Chondrocyte (in vitro differentiated cells): ENCODE data around the gene SPNS3. TPM values are rescaled to one million over a fixed set of nuclear protein-coding genes. Genes with fewer than 3 reads are reported as not detected.

Experiments used
- DNase-seq: peaks from one replicate; pipeline ENCODE4 v3.0.0; 2021; ENCODE audit warnings: mixed read lengths, low spot score
- H3K27ac Mint-ChIP-seq: one replicate; pipeline ENCODE4 v1.8.0; 2021; ENCODE audit warnings: mild to moderate bottlenecking, moderate library complexity, mixed read lengths; ENCODE audit not compliant: unreplicated experiment
- H3K27me3 Mint-ChIP-seq: 2 replicates; pipeline ENCODE4 v1.8.0; 2021; ENCODE audit warnings: low read depth, mixed read lengths
- H3K36me3 Mint-ChIP-seq: 2 replicates; pipeline ENCODE4 v1.8.0; 2021; ENCODE audit warnings: low read depth, mixed read lengths
- H3K4me1 Mint-ChIP-seq: 2 replicates; pipeline ENCODE4 v1.8.0; 2021; ENCODE audit warnings: low read depth, mild to moderate bottlenecking, mixed read lengths
- H3K4me3 Mint-ChIP-seq: one replicate; pipeline ENCODE4 v1.8.0; 2021; ENCODE audit warnings: mild to moderate bottlenecking, moderate library complexity, mixed read lengths; ENCODE audit not compliant: unreplicated experiment
- H3K9me3 Mint-ChIP-seq: 2 replicates; pipeline ENCODE4 v1.8.0; 2021; ENCODE audit warnings: low read depth, mixed read lengths
- CTCF ChIP-seq: fragments of 200-600 bp; sonication (generic); IDR thresholded peaks from 2 replicates; pipeline ENCODE4 v1.5.0; 2021; ENCODE audit warnings: antibody characterized with exemption, mild to moderate bottlenecking, moderate library complexity
- total RNA-seq: library from RNA; stranded (reverse); gene quantifications from 3 replicates; pipeline ENCODE4 v1.2.1, GENCODE V29; 2021

Gene SPNS3
- total RNA-seq, 1 donor from 2014 or later = not detected

DNA sequence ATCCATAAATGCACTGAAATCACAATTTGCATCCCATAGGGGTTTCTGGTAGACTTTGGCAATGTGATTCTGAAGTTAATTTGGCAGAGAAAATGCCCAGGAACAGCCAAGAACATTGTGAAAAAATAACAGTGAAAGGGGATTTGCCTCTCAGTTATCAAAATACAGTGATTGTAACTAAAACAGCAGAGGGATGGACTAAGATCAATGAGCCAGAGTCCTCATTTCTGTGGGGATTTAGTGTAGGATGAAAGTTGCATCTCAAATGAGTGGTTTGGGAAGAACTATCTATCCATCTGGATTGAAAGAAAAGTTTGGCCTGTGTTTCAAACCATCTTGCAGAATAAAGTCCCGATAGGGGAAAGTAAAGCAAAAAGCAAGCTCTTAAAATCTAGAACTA lies 93.4 kb downstream of the SPNS3 start:
- H3K27me3 Mint-ChIP-seq = peaks cover 6% of the 10 kb centered on the region
- H3K4me3 Mint-ChIP-seq = no peak overlapping the region
- DNase-seq = no peak
- no peak overlapping the region for H3K27ac Mint-ChIP-seq
- H3K9me3 Mint-ChIP-seq = no peaks in the 10 kb centered on the region
- H3K4me1 Mint-ChIP-seq = no peaks in the 10 kb centered on the region
- no peak for TF ChIP-seq CTCF
- H3K36me3 Mint-ChIP-seq = no peaks in the 10 kb centered on the region

DNA sequence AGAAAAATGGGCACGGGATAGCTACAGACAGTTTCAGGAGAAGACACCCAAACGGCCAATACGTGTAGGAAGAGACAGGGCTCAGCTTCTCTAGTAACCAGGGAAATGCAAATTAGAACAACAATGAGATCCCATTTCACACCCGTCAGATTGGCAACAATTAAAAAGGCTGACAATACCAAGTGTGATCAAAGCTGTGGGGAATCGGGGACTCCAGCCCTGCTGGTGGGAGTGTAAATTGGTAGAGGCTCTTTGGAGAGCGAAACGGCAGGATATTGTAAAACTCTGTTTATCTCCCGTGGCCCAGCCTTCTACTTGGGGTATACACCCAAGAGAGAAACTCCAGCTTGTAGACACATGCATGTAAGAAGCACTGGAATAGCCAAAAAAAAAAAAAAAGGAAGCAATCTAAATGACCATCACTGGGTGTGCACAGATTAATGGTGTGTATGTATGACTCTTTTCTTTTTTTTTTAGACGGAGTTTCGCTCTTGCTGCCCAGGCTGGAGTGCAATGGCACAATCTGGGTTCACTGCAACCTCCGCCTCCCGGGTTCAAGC lies 93.9 kb downstream of the SPNS3 start:
- Mint-ChIP-seq H3K4me1 (no peaks in the 10 kb centered on the region), H3K9me3 (no peaks in the 10 kb centered on the region), H3K27me3 (peaks cover 6% of the 10 kb centered on the region), H3K36me3 (no peaks in the 10 kb centered on the region), H3K4me3 (no peak overlapping the region), H3K27ac (no peak overlapping the region)
- no peak for DNase-seq
- no peak for TF ChIP-seq CTCF

DNA sequence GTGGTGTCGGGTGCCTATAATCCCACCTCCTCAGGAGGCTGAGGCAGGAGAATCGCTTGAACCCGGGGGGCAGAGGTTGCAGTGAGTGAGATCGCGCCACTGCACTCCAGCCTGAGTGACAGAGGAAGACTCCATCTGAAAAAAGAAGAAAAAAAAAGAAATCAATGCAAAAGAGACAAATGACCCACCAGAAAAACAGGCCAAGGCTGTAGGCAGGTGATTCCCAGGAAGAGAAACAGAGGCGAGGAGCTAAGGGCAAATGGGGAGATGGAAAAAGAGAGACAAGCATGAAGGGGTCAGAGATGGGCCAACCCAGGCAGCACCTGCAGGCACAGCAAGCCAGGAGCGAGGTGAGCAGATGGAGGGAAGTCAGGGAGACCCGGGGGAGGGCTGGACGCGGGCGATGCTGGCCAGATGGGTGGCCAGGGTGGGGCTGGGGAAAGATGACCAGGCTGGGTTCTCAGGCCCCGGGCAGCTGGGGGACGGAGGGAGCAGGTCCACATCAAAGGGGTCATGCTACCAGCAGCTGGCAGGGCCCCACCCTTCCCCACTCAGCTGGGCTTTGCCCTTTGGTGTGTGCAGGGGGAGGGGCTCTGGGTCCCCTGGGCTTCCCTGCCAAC lies 95.9 kb downstream of the SPNS3 start:
- TF ChIP-seq CTCF = no peak

GRCh38 chr17:4530799-4531730 lies 97.3 kb downstream of the SPNS3 start:
- Mint-ChIP-seq H3K36me3 (no peaks in the 10 kb centered on the region), H3K27ac (no peak overlapping the region), H3K9me3 (no peaks in the 10 kb centered on the region), H3K4me3 (no peak overlapping the region), H3K27me3 (peaks cover 3% of the 10 kb centered on the region), H3K4me1 (no peaks in the 10 kb centered on the region)
- no peak for TF ChIP-seq CTCF
- no peak for DNase-seq

More for the DNA sequence above, 95.9 kb downstream of the SPNS3 start:
- Mint-ChIP-seq H3K36me3 (no peaks in the 10 kb centered on the region), H3K27ac (no peak overlapping the region), H3K9me3 (no peaks in the 10 kb centered on the region), H3K4me1 (no peaks in the 10 kb centered on the region), H3K4me3 (no peak overlapping the region), H3K27me3 (peaks cover 6% of the 10 kb centered on the region)
- no peak for DNase-seq

DNA sequence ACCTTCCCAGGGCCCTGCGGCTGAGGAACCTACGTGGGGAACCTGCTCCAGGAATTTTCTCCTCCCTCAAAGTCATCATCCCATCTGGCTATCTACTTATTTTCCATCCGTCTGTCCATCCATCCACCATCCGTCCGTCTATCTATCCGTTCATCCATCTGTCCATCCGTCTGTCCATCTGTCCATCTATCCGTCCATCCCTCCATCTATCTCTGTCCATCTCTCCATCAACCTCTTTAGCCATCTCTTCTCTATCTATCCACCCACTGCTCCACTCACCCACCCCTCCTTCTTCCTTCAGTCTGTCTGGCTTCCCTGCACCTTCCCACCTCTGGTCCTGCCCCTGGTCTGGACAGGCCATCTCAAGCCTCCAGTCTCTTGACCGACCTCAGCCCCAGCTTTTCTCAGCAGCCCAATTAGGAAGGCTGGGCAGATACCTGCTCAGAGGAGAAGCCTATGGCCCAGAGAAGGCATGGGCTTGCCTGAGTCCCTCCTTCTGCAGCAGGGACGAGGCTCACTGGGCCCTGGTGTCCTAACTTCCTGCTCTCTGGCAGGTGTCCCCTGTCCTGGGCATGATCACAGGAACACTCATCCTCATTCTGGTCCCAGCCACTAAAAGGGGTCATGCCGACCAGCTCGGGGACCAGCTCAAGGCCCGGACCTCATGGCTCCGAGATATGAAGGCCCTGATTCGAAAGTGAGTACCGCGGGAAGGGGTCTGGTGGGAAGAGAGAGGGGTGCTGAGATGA lies 98.4 kb downstream of the SPNS3 start:
- Mint-ChIP-seq H3K4me3 (no peak overlapping the region), H3K4me1 (no peaks in the 10 kb centered on the region), H3K27me3 (peaks cover 3% of the 10 kb centered on the region), H3K36me3 (no peaks in the 10 kb centered on the region), H3K27ac (no peak overlapping the region), H3K9me3 (no peaks in the 10 kb centered on the region)
- no peak for DNase-seq
- TF ChIP-seq CTCF = no peak
